HL-60/S4 treated with retinoic acid at 250 ng/mL for 4 days and 3 days (cell line): ENCODE data around the gene MEPE.

Experiments used
- in situ Hi-C: fragments of 300-500 bp; cut with MboI; formaldehyde crosslinking; loops from 2 replicates; pipeline ENCODE4 v1.7.0; 2022; ENCODE audit warnings: low sequenced_read_pairs

MEPE gene

GRCh38 chr4:87840149-87840548 lies 7.4 kb downstream of the MEPE start:
- in situ Hi-C loops: no loop called here

- in situ Hi-C loops: no loop called here
Observed at GRCh38 chr4:87843936-87844335, 11.2 kb downstream of the MEPE start.

GRCh38 chr4:87844452-87844851 lies 11.7 kb downstream of the MEPE start:
- in situ Hi-C loops: no loop called here

GRCh38 chr4:87846226-87846625 lies 13.5 kb downstream of the MEPE start:
- in situ Hi-C loops: no loop called here

- in situ Hi-C loops: no loop called here
Observed at GRCh38 chr4:87848622-87849351, 16.0 kb downstream of the MEPE start.

GRCh38 chr4:87849612-87850011 lies 16.8 kb downstream of the MEPE start:
- in situ Hi-C loops: loop anchor here (25.0 kb wide), 2 partner anchors 363 to 663 kb away; partner anchors contain the start of gene PYURF

- in situ Hi-C loops: loop anchor here (25.0 kb wide), 2 partner anchors 361 to 661 kb away; partner anchors contain the start of gene PYURF
Observed at GRCh38 chr4:87851332-87851731, 18.6 kb downstream of the MEPE start.

GRCh38 chr4:87851953-87852352 lies 19.2 kb downstream of the MEPE start:
- in situ Hi-C loops: loop anchor here (25.0 kb wide), 2 partner anchors 360 to 660 kb away; partner anchors contain the start of gene PYURF

- in situ Hi-C loops: loop anchor here (25.0 kb wide), 2 partner anchors 359 to 659 kb away; partner anchors contain the start of gene PYURF
Observed at GRCh38 chr4:87853108-87853507, 20.3 kb downstream of the MEPE start.

- in situ Hi-C loops: loop anchor here (25.0 kb wide), 2 partner anchors 358 to 658 kb away; partner anchors contain the start of gene PYURF
Observed at GRCh38 chr4:87853891-87854290, 21.1 kb downstream of the MEPE start.

GRCh38 chr4:87855559-87855958 lies 22.8 kb downstream of the MEPE start:
- in situ Hi-C loops: loop anchor here (25.0 kb wide), 2 partner anchors 357 to 657 kb away; partner anchors contain the start of gene PYURF

- in situ Hi-C loops: loop anchor here (25.0 kb wide), 2 partner anchors 355 to 655 kb away; partner anchors contain the start of gene PYURF
Observed at GRCh38 chr4:87856816-87857215, 24.0 kb downstream of the MEPE start.

GRCh38 chr4:87857789-87858188 lies 25.0 kb downstream of the MEPE start:
- in situ Hi-C loops: loop anchor here (25.0 kb wide), 2 partner anchors 355 to 655 kb away; partner anchors contain the start of gene PYURF

GRCh38 chr4:87862236-87862635 lies 29.5 kb downstream of the MEPE start:
- in situ Hi-C loops: loop anchor here (25.0 kb wide), 2 partner anchors 350 to 650 kb away; partner anchors contain the start of gene PYURF

- in situ Hi-C loops: loop anchor here (25.0 kb wide), 2 partner anchors 349 to 649 kb away; partner anchors contain the start of gene PYURF
Observed at GRCh38 chr4:87863486-87863885, 30.7 kb downstream of the MEPE start.

GRCh38 chr4:87864321-87864720 lies 31.6 kb downstream of the MEPE start:
- in situ Hi-C loops: loop anchor here (25.0 kb wide), 2 partner anchors 348 to 648 kb away; partner anchors contain the start of gene PYURF

- in situ Hi-C loops: loop anchor here (25.0 kb wide), 2 partner anchors 347 to 647 kb away; partner anchors contain the start of gene PYURF
Observed at GRCh38 chr4:87865288-87865687, 32.5 kb downstream of the MEPE start.

GRCh38 chr4:87865960-87866598 lies 33.3 kb downstream of the MEPE start:
- in situ Hi-C loops: loop anchor here (25.0 kb wide), 2 partner anchors 346 to 646 kb away; partner anchors contain the start of gene PYURF

- in situ Hi-C loops: loop anchor here (25.0 kb wide), 2 partner anchors 344 to 644 kb away; partner anchors contain the start of gene PYURF
Observed at GRCh38 chr4:87868522-87868921, 35.8 kb downstream of the MEPE start.

- in situ Hi-C loops: loop anchor here (25.0 kb wide), 2 partner anchors 340 to 640 kb away; partner anchors contain the start of gene PYURF
Observed at GRCh38 chr4:87872028-87872427, 39.3 kb downstream of the MEPE start.

GRCh38 chr4:87875191-87875590 lies 42.4 kb downstream of the MEPE start:
- in situ Hi-C loops: no loop called here
